HG02981 (cell line): ENCODE results near the gene CPLANE2.
"Not testable (repeated sequence)": the region's sequence is repeated elsewhere in the genome, so short reads cannot be mapped to it uniquely, and the experiment has no call there.

Source experiments
- ATAC-seq: cut with Tn5 transposase; IDR thresholded peaks from one replicate; pipeline ENCODE4 v1.9.1; 2021; ENCODE audit warnings: mild to moderate bottlenecking, moderate library complexity; ENCODE audit not compliant: unreplicated experiment

The CPLANE2 gene

DNA sequence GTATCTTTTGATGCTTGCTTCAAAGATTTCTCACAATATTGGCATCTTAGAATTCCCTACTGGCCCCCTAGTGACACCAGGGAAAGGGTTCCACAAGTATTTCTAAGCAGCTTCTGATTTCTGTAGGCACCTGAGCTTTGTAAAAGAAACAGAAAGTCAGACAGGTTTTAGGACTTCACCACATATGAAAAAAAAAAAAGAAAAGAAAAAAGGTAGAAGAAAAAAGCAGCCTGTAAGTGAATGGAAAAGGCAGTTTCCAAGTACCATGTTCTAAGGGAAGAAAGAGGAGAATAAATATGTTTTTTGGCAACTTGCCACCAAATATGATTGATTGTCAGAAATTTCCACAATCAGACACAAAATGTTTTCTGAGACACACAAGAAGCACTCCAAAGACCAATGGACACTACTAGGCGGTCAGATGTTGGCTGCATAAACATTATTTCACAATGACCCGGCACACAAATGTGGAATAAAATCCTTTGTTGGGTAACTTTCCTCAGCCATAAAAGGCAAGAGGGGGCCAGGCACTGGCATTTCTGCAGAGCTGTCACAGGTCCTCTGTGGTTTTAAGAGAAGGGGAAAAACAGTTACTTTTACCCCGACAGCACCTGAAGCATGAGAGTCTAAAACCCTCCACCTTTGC is 12.7 kb upstream of the CPLANE2 start:
- ATAC-seq = no peak

DNA sequence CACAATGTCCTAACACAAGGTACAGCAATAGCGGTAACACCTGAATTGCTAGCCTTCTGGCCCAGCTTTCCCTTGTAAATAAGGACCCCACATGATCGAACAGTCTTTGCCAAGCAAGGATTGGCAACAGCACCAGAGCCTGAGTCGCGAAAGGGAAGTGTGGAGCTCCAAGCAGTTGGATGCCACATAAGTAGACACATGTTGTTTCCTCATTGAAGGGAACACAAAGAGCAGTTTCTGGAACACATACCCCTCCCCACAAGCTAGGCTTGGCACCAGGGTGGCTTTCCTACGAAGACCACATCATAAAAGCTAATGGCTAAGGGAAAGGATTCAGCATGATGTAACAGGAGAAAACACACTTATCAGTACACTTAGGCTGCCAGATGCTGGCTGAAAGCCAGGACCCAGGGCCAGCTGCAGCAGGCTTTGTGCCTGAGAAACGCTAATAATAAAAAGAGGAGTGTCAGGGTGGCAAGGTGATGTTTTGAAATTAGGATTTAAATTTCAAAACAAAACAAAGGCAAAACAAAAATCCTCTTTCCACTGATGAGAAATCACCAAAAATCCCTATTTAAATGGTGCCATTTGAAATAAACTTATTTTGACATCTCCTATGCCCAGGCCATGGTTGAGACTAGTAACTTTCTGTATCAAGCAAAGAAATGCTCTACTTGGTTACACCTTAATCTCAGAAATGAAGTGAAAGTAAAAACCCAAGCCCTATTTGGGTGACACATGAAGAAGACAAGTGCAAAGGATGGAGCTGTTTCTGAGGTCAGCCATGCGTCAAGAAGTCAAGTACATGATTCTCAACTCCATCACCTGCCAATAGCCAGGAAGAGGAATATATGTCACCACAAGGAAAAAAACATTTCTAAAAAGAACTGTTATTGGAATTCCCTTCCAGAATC is 11.9 kb upstream of the CPLANE2 start:
- no peak for ATAC-seq

DNA sequence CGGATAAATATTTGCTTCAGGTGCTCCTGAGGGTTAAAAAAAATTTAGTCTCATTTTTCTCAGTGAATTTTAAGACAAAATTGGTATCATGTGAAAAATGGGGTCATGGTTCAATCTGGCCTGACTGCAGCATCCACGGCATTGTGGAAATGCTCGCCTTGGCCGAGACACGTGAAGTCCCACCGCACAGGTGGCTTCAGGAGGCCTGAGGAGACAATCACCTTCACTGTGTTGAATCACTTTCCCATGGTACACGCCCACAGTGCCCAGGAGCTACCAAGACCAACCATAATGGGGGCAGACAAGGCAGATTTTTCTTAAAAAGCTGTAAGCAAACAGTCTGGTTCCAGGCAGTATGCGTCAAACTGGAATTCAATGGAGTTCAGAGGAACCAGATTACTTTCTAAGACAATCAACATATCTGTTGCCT is 11.0 kb upstream of the CPLANE2 start:
- no peak for ATAC-seq

DNA sequence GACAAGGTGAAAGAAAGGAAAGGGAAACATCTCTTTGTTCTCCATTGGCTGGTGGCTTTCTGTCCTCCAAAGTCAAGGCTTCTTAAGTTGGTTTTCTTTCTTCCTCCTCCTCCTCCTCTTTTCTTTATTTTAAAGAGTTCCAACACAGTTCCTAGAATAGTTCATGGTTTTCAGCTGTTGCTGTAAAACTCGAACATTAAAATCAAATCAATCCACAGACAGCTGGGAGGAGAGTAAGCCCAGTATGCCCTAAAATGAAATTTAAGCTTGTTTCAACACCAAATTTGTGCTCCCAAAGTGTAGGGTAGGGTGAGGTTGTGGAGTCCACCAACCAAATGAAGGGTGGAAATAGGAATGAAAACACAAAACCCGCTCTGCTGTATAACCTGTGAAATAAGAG is 10.5 kb upstream of the CPLANE2 start:
- no peak for ATAC-seq

DNA sequence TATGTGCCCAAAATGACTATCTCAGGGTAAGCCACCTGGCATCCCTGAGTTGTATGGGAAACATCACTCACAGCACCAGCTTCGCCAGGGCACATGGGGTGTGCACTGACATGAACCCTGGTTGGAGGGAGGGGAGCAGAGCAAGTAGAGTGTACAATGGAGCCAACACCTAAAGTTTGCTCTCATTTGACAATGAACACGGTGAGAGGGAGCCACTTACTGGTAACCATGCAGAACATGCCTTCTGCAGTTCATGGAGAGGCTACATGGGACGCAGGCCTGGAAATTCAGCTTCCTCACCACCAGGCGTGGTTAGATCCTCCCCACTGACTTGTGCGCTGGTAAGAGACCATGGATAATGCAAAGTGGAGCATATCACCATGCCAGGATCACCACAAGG is 10.0 kb upstream of the CPLANE2 start:
- ATAC-seq = no peak

DNA sequence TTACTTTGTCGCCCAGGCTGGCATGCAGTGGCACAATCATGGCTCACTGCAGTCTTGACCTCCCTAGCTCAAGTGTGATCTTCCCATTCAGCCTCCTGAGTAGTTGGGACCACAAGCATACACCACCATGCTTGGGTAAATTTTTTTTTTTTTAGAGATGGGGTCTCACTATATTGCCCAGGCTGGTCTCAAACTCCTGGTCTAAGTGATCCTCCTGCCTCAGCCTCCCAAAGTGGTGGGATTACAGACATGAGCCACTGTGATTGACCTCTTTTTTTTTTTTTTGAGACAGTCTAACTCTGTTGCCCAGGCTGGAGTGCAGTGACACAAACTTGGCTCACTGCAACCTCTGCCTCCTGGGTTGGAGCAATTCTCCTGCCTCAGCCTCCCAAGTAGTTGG is 9.3 kb upstream of the CPLANE2 start:
- ATAC-seq = not testable (repeated sequence)

DNA sequence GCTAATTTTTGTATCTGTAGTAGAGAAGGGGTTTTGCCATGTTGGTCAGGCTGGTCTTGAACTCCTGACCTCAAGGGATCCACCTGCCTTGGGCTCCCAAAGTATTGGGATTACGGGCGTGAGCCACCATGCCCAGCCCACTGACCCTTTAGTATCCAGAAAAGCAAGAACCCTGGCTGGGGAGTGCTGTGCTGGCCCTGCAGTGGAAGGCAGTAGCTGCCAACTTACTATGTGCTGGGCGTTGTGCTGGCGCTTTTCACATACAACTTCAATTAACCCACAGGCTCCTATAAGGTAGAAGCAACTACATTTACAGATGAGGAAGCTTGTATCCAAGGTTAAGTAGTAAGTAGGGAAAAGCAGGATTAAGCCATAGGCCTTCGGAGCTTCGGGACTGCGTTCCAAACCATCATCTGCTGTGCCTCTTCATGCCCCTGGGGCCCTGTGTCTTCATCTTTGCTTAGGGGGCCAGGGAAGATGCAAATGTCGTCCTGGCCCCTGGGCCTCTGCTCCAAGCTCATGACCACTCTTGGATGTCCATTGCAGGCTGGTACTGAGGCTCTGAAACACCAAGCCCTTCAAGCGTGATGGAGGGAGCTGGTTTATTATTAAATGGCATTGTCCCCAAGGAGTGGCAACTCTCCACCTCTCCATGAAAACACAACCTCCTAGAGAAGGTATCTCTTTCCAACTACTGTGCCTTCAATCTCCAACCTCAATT is 8.7 kb upstream of the CPLANE2 start:
- no peak for ATAC-seq

DNA sequence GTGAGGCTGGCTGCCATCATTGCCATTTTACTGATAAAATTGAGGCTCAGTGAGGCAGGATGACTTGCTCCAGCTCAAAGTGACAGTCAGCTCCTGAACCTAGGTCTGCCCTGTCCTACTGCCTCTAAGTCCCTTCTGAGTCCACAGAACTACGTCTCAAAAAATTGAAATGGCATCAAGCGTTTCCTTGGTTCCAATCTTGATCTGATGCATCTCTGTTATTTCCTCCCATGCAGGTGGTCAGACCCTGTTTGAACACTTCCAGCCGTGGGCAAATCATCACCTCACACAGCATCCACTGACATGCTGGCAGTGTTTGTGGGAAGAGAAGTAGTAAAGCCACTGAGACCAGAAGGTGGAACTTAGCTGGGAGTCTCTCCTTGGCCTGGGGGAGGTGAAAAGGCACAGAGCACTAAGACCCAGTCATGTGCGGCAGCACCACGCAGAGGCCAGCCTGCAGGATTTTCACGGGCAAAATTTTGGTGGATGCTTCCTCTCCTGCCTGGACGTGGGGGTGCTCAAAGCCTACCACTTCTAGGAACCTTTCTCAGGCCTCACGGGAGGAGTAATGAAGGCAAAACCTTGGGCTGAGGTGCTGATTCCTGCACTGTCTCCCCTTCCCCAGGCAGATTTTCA is 7.8 kb upstream of the CPLANE2 start:
- ATAC-seq = no peak

DNA sequence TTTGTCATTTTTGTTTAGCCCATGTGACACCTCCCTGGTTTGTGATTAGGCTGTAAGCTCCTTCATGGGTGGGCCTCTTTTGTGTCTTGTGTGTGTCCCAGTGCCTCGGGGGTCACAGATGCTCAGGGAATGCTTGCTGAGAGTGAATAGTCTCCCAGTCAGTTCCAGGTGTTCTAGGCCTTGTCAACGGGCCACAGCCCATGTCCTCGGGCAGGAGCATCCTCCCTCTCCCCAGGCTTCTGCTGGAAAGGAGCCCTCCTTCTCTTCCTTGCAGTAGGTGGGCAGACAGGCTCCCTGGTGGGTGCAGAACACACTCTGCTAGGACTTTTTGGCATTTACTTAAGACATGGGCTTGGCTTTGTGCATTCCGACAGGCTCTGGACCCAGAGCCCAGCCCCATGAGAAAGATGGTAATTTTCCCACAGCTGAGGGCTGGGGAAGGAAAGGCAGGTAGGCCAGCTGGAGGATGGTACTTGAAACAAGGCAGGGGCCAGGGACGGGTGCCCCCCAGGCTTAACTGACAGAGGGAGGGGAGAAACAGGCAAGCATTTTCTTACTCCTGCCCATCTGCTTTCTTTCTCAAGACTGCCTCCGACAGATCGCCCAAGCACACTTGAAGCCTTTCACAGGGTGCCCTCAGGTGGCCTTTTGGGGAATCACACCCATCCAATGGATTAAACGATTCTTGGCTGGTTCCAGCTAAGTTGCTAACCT is 7.1 kb upstream of the CPLANE2 start:
- ATAC-seq = no peak

DNA sequence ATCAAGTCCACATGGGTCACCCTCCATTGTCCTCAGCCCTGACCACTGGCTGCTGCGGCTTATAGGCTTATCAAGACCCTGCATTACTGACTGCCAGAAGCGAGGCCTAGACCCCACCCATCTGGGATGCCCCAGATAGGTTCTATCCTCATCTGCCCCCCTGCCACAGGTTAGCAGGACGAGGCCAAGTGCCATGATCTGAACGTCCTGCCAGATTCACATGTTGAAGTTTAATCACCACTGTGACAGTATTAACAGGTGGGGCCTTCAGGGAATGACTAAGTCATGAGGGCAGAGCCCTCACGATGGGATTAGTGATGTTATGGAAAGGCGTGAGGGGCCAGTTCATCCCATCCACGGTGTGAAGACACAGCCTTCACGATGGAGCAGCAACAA is 6.2 kb upstream of the CPLANE2 start:
- ATAC-seq = no peak

DNA sequence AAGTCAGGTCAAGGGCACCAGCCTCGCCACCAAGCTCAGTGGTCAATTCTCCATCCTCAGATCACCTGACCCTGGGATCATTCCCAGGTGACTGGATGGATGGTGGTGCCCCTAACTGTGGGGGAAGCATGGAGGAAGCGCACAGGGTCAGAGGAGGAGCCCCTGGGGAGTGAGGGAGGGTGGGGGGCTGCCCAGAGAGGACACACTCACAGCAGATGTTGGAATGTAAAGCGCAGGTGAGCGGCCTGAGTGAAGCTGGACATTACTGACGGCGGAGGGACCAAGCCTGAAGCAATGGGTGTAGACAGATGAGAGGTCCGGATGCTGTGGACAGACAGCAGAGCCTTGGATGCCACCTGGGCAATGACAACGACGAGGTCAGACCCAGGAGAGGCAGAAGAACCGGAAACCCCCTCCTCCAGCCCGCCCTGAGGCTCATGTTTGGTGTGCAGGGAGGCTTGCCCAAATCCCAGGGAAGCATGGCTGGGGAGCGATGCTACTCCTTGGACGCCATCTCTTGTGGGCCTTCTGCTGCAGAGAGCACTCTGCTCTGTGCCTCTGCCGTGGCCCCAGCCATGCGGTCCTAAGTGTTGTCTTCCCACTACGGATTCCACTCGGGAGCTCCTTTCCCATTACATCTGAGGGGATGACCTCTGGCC is 5.7 kb upstream of the CPLANE2 start:
- ATAC-seq = no peak

DNA sequence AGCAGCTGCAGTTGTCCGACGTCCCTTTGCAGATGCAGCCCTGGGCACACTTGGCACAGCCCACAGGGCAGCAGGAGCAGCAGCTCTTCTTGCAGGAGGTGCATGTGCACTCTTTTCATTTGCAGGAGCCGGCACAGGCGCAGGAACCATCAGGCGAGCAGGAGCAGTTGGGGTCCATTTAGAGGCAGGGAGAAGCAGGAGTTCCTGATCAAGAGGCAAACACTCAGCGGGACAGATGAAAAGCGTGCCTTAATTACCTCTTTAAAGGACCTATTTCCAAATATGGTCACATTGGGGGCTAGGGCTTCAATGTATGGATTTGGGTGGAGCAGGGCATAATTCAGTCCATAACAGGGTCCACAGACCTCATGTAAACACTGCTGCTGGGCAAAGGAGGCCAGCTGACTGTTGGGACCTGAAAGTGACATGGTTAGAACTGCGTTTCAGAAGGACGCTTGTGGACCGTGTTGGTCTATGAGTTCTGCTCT is 4.3 kb upstream of the CPLANE2 start:
- no peak for ATAC-seq

DNA sequence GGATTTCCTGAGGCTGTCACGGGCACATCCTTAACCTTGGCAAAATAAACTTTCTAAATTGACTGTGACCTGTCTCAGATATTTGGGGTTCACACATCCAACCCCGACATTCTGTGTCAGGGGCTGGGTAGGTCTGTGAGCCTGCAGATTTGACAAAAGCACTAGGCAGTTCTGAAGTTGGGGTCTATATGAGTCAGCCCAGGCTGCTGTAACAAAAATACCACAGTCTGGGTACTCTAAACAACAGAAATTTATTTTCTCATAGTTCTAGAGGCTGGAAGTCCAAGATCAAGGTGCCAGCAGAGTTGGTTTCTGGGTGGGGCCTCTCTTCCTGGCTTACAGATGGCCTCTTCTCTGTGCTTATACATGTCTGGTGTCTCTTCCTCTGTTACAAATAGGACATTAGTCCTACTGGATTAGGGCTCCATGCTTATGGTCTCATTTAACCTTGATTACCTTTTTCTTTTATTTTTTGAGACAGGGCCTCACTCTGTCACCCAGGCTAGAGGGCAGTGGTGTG is 3.0 kb upstream of the CPLANE2 start:
- ATAC-seq = no peak

DNA sequence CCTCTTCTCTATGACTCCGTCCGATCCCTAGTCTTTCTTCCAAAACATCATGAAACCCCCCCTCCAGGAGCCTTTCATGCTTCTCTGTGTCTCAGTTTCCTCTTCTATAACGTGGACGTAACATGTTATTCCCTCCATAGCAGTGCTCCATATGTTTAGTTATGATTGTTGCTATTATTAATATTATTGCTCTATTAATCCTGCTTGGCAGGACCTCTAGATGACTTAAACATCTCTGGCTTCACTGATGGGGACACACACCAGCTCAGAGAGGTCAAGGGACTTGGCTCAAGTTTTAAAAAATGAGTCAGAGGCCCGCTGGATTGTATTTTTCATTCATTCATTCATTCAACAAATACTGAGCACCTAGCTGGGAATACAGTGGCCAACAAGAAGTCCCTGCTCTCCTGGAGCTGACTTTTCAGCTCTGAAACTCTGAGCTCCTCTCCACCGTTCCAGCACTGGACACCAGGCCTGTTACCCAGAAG is 404 bp upstream of the CPLANE2 start:
- no peak for ATAC-seq

DNA sequence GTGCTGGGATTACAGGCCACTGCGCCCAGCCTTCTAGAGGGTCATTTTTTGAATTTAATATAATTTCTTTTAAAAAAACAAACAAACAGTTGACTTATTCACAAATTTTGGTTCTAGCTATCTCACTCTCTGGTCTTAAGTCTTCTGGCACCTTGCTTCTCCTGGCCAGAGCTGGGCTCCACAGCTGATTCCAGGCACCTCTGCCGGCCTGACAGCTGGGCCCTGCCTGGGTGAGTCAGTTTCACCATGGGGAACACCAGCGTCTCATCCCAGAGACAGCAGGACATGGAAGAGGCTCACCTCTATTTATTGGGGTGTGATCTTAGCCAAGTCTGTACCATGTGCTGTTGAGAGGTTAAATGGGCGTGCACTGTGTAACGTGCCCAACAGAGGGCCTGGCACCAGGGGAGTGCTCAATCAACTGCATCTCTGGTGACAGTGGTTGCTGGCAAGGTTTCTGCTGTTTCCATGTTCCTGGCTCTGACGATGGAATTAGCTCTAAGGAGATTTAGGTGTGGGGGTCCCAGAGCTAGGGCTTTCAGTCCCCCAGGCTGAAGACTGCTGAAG is 956 bp downstream of the CPLANE2 start:
- ATAC-seq = peak; percentile 48

DNA sequence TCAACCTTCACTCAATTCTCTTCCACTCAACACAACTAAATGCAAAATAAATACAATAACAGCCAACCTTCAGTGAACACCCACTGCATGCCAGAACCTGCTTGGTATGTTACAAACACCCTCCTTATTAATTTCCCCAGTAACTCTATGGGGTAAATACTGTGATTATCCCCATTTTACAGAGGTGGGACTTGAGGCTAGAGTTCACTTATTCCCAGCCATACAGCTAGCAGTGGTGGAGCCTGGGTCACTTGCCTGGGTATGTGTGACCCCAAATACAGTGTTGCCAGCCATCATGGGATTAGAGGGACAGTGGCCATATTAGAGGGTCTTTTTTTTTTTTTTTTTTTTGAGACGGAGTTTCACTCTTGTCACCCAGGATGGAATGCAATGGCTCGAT is 1.6 kb downstream of the CPLANE2 start:
- no peak for ATAC-seq

DNA sequence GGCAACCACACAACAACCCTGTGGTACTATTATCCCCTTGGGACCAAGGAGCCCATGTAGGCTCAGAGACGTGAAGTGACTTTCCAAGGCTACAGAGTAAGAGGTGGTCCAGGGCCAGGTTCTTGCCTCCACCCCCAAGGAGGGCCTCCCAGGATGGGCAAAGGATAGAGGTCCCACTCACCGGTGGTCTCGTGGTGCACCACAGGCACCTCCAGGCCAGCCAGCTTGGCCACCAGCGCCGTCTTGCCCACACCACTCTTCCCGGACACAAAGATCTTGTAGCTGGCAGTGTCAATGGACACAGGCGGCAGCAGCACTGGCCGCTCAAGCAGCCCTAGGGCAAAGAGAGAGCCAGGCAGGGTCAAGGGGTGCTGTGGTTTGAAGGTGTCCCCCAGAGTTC is 3.6 kb downstream of the CPLANE2 start:
- ATAC-seq = no peak

DNA sequence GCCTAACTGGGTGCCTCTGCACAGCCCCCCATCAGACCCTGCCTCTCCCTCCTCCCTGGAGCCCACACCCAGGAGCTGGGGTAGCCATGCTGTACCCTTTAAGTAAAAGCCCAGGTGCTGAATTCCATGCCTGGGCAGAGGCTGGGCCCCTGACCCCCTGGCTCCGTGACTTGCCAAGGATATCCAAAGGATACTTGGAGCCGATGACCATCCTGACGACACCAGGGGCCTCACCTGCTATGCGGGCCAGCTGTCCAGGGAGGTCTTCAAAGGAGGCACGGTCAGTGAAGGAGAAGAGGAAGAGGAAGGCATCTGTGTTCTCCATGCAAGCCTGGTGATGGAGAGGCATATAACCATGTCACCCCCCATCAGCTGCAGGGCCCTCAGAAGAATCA is 4.7 kb downstream of the CPLANE2 start:
- ATAC-seq = no peak
